Measurements from ENCODE around the gene UMPS. TPM values are rescaled to one million over a fixed set of nuclear protein-coding genes. Genes with fewer than 3 reads are reported as not detected.

Gene UMPS
- total RNA-seq, 1 donor from 2014 or later, result 51.6 TPM

GRCh38 chr3:124695369-124695768, 34.9 kb upstream of the UMPS start:
- TF ChIP-seq CTCF (conservative IDR thresholded peaks at IDR 0.05), result no peak
- no peaks in the 10 kb centered on the region for H3K36me3 Mint-ChIP-seq
- no peaks in the 10 kb centered on the region for H3K27me3 Mint-ChIP-seq
- no peak for DNase-seq (ENCODE audit: extremely low spot score, unreplicated experiment)
- no peaks in the 10 kb centered on the region for H3K4me1 Mint-ChIP-seq (ENCODE audit: unreplicated experiment)
- no peaks in the 10 kb centered on the region for H3K9me3 Mint-ChIP-seq
- H3K27ac Mint-ChIP-seq, result no peak overlapping the region
- no peak overlapping the region for H3K4me3 Mint-ChIP-seq

GRCh38 chr3:124696006-124696405, 34.2 kb upstream of the UMPS start:
- no peak for DNase-seq (ENCODE audit: extremely low spot score, unreplicated experiment)
- Mint-ChIP-seq H3K9me3 (no peaks in the 10 kb centered on the region), H3K36me3 (no peaks in the 10 kb centered on the region), H3K27me3 (no peaks in the 10 kb centered on the region), H3K4me1 (ENCODE audit: unreplicated experiment) (no peaks in the 10 kb centered on the region), H3K27ac (no peak overlapping the region), H3K4me3 (no peak overlapping the region)
- TF ChIP-seq CTCF (conservative IDR thresholded peaks at IDR 0.05), result no peak

- no peaks in the 10 kb centered on the region for H3K36me3 Mint-ChIP-seq
- no peaks in the 10 kb centered on the region for H3K27me3 Mint-ChIP-seq
- no peak for DNase-seq (ENCODE audit: extremely low spot score, unreplicated experiment)
- no peaks in the 10 kb centered on the region for H3K9me3 Mint-ChIP-seq
- H3K4me1 Mint-ChIP-seq (ENCODE audit: unreplicated experiment), result no peaks in the 10 kb centered on the region
- H3K4me3 Mint-ChIP-seq, result no peak overlapping the region
- TF ChIP-seq CTCF (conservative IDR thresholded peaks at IDR 0.05), result no peak
- no peak overlapping the region for H3K27ac Mint-ChIP-seq
Observed at GRCh38 chr3:124697302-124697701, 33.0 kb upstream of the UMPS start.

GRCh38 chr3:124698030-124698770, 32.1 kb upstream of the UMPS start:
- Mint-ChIP-seq H3K4me3 (no peak overlapping the region), H3K4me1 (ENCODE audit: unreplicated experiment) (no peaks in the 10 kb centered on the region), H3K27ac (no peak overlapping the region), H3K9me3 (no peaks in the 10 kb centered on the region), H3K27me3 (no peaks in the 10 kb centered on the region), H3K36me3 (no peaks in the 10 kb centered on the region)
- no peak for DNase-seq (ENCODE audit: extremely low spot score, unreplicated experiment)
- TF ChIP-seq CTCF (conservative IDR thresholded peaks at IDR 0.05), result no peak

GRCh38 chr3:124699051-124699450, 31.2 kb upstream of the UMPS start:
- Mint-ChIP-seq H3K9me3 (no peaks in the 10 kb centered on the region), H3K4me1 (ENCODE audit: unreplicated experiment) (peaks cover 1% of the 10 kb centered on the region), H3K27ac (no peak overlapping the region), H3K27me3 (no peaks in the 10 kb centered on the region), H3K36me3 (no peaks in the 10 kb centered on the region), H3K4me3 (no peak overlapping the region)
- no peak for TF ChIP-seq CTCF (conservative IDR thresholded peaks at IDR 0.05)
- DNase-seq (ENCODE audit: extremely low spot score, unreplicated experiment), result no peak
